Vagina (tissue), 2 donors: ENCODE measurements around the gene EDN3. TPM values are rescaled to one million over a fixed set of nuclear protein-coding genes. Genes with fewer than 3 reads are reported as not detected.
"Not testable (repeated sequence)": the region's sequence is repeated elsewhere in the genome, so short reads cannot be mapped to it uniquely, and the experiment has no call there.

Source experiments
- DNase-seq, 2 donors: peaks; one replicate each; pipeline ENCODE4 v3.0.0-alpha.2; 2017; ENCODE audit errors: extremely low spot score in 2 of 2
- H3K27ac ChIP-seq: fragments of 200-600 bp; sonication (generic); one replicate; pipeline ENCODE4 v1.5.1; 2019
- H3K27me3 ChIP-seq: fragments of 200-600 bp; sonication (generic); one replicate; pipeline ENCODE4 v1.5.1; 2019
- H3K36me3 ChIP-seq, 2 donors: fragments of 200-600 bp; sonication (generic); one replicate each; pipeline ENCODE4 v1.5.1; 2017 to 2019
- H3K4me1 ChIP-seq: fragments of 200-600 bp; sonication (generic); one replicate; pipeline ENCODE4 v1.5.1; 2019
- H3K4me3 ChIP-seq, 2 donors: fragments of 200-600 bp; sonication (generic); 1 replicate in 1 of 2; 2 replicates in 1 of 2; pipeline ENCODE4 v1.5.1; 2016 to 2019
- H3K9me3 ChIP-seq: fragments of 200-600 bp; sonication (generic); one replicate; pipeline ENCODE4 v1.5.1; 2019
- POLR2A ChIP-seq, 2 donors: fragments of 450-650 bp; IDR thresholded peaks; one replicate each; pipeline ENCODE4 v1.6.1; 2017; ENCODE audit warnings: antibody characterized with exemption in 2 of 2, mild to moderate bottlenecking in 2 of 2, moderate library complexity in 2 of 2
- POLR2AphosphoS5 ChIP-seq, 2 donors: sonication (generic); formaldehyde crosslinking; IDR thresholded peaks; one replicate each; pipeline ENCODE4 v1.9.0; 2017; ENCODE audit warnings: antibody characterized with exemption in 2 of 2, mild to moderate bottlenecking in 2 of 2, low read depth in 1 of 2; ENCODE audit not compliant: insufficient read depth in 1 of 2
- intact Hi-C: fragments of 100-400 bp; cut with DNase I; formaldehyde crosslinking; loops from one replicate; pipeline ENCODE4 v1.15.1; 2023
- total RNA-seq: library from RNA; depleted of rRNA; stranded (reverse); fragments of >200 nt; gene quantifications from one replicate; pipeline ENCODE4 v1.2.3, GENCODE V29; 2016
- TF ChIP-seq, protein P1 (sequence below), 3 experiments: fragments of 450-650 bp in 2 of 3; fragments of 200-600 bp in 1 of 3; sonication (generic) in 1 of 3; IDR thresholded peaks; one replicate each; pipeline ENCODE4 v1.5.1; 2017 to 2019; ENCODE audit warnings: antibody characterized with exemption in 3 of 3, mild to moderate bottlenecking in 2 of 3, moderate library complexity in 2 of 3

The EDN3 gene
- total RNA-seq, 1 donor from 2014 or later: 220 TPM

DNA sequence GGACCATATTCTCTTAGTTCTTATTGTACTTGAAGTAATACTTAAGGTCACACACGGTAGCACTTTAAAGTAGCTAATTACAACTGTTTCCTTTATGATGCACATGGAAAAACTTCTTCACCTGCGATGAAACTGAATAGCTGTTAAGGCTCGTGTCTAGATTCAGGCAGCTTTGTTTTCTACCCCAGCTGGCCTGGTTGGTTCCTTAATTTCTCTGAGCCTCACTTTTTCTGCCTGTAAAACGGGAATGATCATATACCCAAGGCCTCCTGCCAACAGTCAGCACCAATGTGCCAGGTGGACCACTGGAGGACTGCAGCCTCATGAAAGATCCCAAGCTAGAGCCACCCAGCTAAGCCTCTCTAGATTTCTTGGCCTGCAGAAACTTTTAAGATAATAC, 35.0 kb downstream of the EDN3 start:
- H3K27ac ChIP-seq: no peak overlapping the region
- no peaks in the 10 kb centered on the region for H3K4me1 ChIP-seq
- H3K27me3 ChIP-seq: no peaks in the 10 kb centered on the region
- intact Hi-C loops: no loop called here
- H3K9me3 ChIP-seq: no peaks in the 10 kb centered on the region
- no peaks in the 10 kb centered on the region for H3K36me3 ChIP-seq
- no peak overlapping the region for H3K4me3 ChIP-seq
- TF ChIP-seq POLR2A (IDR thresholded peaks at IDR 0.05): no peak
- TF ChIP-seq, protein P1, sequence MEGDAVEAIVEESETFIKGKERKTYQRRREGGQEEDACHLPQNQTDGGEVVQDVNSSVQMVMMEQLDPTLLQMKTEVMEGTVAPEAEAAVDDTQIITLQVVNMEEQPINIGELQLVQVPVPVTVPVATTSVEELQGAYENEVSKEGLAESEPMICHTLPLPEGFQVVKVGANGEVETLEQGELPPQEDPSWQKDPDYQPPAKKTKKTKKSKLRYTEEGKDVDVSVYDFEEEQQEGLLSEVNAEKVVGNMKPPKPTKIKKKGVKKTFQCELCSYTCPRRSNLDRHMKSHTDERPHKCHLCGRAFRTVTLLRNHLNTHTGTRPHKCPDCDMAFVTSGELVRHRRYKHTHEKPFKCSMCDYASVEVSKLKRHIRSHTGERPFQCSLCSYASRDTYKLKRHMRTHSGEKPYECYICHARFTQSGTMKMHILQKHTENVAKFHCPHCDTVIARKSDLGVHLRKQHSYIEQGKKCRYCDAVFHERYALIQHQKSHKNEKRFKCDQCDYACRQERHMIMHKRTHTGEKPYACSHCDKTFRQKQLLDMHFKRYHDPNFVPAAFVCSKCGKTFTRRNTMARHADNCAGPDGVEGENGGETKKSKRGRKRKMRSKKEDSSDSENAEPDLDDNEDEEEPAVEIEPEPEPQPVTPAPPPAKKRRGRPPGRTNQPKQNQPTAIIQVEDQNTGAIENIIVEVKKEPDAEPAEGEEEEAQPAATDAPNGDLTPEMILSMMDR (IDR thresholded peaks at IDR 0.05): no peak
- TF ChIP-seq POLR2AphosphoS5 (IDR thresholded peaks at IDR 0.05; ENCODE audit: insufficient read depth in 1 of 2, low read depth in 1 of 2): no peak
- DNase-seq: no peak

DNA sequence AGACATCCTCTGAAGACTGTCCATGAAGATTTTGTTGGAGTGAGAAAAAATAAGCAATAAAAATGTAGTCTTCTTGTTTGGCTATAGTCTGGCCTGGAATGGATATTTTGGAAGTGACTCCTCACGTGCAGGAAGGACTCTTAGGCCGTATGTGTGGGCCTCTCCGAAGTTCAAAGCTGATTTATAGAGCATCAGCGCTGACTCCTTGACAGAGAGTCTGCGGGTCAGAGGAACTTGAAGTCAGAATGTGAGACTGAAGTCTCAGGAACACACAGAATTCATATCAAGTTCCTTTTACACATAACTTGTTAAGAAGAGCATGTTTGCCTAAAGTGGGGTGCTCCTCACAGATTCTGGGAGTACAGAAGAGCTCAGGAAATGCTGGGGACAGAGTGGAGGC, 36.1 kb downstream of the EDN3 start:
- no peaks in the 10 kb centered on the region for H3K36me3 ChIP-seq
- DNase-seq: no peak

DNA sequence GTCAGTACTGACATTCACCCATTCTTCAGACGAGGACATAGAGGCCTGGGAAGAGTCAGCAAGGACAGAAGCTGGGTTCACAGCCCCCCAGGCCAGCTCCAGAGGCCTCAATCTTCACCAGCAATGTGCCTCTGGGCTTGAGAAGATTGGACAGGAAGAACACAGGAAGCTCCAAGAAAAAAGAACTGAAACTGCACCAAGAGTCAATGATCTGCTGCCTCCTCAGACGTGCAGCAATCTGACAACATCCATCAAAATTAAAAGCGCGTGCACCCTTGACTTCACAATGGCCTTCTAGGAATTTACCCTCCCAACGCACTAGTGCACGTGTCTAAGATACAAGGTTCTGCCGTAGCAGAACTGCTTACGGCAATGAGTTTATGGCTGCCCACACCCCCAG, 38.0 kb downstream of the EDN3 start:
- H3K27ac ChIP-seq, DNase-seq, H3K36me3 ChIP-seq, H3K4me3 ChIP-seq, intact Hi-C loops, H3K9me3 ChIP-seq, H3K4me1 ChIP-seq, H3K27me3 ChIP-seq: not testable (repeated sequence)

More for the DNA sequence above, 36.1 kb downstream of the EDN3 start:
- Histone ChIP-seq H3K9me3 (no peaks in the 10 kb centered on the region), H3K27me3 (no peaks in the 10 kb centered on the region), H3K4me3 (no peak overlapping the region), H3K27ac (no peak overlapping the region), H3K4me1 (no peaks in the 10 kb centered on the region)
- intact Hi-C loops: no loop called here
- TF ChIP-seq, protein P1 (IDR thresholded peaks at IDR 0.05): no peak
- TF ChIP-seq POLR2A (IDR thresholded peaks at IDR 0.05) (no peak), POLR2AphosphoS5 (IDR thresholded peaks at IDR 0.05; ENCODE audit: insufficient read depth in 1 of 2, low read depth in 1 of 2) (no peak)

DNA sequence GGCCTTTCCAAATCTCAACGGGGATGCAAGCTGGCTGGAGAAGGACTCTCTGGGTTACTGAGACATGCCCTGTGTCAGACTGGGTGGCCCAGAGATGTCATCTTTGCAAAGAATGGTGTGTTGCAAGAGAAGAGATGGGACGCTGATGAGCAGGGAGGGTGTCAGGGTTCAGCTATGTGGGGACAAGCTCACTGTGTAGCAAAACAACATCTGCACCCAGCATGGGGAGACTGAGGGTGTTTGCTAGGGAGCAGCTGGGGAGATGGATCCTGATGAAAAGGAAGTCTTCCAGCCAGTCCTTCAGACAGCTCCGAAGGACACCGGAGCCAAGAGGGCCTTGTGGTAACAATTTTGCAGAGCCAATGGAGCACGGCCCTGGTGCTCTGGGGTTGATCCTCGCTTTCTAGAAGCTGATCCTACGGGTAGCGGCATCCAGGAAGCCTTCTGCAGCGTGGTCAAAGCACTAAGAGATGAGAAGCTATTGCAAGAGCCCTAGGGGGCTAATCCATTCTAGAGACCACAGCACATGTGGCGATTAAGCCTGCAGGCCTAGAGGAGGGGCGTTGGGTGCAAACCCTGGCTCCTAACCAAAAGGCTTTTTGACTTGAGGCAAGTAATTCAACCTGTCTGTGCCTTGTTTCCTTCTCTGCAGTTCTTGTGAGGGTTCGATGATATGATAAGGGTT, 39.9 kb downstream of the EDN3 start:
- Histone ChIP-seq H3K27ac (no peak overlapping the region), H3K9me3 (no peaks in the 10 kb centered on the region), H3K4me1 (peaks cover 5% of the 10 kb centered on the region), H3K4me3 (no peak overlapping the region), H3K27me3 (no peaks in the 10 kb centered on the region), H3K36me3 (no peaks in the 10 kb centered on the region)
- intact Hi-C loops: no loop called here
- TF ChIP-seq POLR2AphosphoS5 (IDR thresholded peaks at IDR 0.05; ENCODE audit: insufficient read depth in 1 of 2, low read depth in 1 of 2) (no peak), POLR2A (IDR thresholded peaks at IDR 0.05) (no peak)
- TF ChIP-seq, protein P1 (IDR thresholded peaks at IDR 0.05): no peak
- no peak for DNase-seq

DNA sequence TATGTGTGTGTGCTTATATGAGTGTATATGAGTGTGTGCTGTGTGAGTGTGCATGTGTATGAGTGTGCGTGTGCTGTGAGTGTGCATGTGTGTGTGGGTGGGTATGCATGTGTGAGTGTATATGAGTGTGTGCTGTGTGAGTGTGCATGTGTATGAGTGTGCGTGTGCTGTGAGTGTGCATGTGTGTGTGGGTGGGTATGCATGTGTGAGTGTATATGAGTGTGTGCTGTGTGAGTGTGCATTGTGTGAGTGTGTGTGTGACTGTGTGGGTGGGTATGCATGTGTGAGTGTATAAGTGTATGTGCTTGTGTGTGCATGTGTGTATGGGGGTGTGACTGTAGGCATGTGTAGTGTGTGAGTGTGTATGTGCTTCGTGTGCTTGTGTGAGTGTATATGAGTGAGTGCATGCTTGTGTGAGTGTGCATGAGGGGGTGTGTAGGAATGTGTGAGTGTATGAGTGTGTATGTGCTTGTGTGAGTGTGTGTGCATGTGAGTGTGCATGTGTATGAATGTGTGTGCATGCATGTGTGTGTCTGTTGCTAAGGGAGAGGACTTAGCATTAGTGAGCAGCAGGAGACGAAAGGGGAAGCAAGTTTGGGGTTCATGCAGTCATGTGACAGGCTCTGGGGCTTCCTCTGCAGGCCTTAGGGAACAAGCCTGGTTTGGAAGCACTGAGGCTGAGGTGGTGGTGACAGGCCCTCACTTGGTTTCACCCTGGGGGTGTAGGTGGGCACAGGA, 41.0 kb downstream of the EDN3 start:
- H3K4me3 ChIP-seq, H3K4me1 ChIP-seq, H3K27ac ChIP-seq, intact Hi-C loops, H3K36me3 ChIP-seq, H3K27me3 ChIP-seq, DNase-seq, H3K9me3 ChIP-seq: not testable (repeated sequence)
